Amygdala (tissue), 56 donors: ENCODE data around the gene LARP4B.
A peak's percentile ranks its signal among the peaks of the same experiment; 100 is the strongest.

Experiments used
- DNase-seq, 56 donors: peaks; one replicate each; lab custom pipeline; 2025; lab: John Stamatoyannopoulos, UW

Gene LARP4B

DNA sequence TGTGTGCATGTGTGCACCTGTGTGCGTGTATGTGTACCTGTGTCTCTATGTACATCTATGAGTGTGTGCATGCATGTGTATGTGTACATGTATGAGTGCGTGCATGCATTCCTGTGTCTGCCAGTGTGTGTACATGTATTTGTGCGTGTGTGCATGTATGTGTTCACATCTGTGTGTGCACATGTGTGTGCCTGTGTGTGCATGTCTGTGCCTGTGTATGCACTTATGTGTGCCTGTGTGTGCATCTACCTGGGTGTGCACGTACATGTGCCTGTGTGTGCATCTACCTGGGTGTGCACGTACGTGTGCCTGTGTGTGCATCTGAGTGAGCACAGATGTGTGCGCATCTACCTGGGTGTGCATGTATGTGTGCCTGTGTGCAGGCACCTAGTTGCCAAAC, 139.9 kb downstream of the LARP4B start:
- DNase-seq, result no peak

DNA sequence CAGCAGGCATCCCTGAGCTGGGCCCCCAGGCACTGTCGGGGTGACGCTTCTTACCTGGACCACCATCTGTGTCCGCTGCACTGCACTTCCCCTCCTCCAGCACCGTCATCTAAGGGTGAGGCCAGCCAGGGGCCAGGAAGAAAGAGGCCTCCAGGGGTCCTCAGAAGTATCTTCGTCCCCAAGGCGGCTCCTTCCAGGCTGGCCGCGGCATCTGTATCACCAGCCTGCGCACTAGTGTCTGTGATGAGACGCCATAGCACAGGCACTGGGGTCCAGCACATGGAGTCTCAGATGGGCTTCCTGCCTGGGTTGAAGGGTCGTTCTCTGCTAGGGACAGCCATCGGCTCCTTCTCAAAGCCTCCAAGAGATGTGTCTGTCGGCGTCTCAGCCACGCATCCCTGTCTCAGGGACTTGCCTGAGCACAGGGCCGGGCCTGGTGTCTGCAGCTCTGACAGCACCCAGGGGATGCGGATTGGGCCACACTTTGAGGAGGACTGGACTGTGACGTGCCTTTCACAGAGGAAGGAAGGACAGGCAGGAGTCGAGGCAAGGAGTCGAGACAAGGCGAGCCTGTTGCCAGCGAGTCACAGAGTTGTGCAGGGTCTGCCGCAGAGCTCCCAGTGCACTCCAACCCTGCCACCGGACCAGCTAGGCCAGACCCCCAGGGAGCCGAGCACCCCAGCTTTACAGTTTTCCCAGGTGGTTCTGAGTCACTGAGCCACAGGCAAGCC, 140.5 kb downstream of the LARP4B start:
- DNase-seq, result no peak

DNA sequence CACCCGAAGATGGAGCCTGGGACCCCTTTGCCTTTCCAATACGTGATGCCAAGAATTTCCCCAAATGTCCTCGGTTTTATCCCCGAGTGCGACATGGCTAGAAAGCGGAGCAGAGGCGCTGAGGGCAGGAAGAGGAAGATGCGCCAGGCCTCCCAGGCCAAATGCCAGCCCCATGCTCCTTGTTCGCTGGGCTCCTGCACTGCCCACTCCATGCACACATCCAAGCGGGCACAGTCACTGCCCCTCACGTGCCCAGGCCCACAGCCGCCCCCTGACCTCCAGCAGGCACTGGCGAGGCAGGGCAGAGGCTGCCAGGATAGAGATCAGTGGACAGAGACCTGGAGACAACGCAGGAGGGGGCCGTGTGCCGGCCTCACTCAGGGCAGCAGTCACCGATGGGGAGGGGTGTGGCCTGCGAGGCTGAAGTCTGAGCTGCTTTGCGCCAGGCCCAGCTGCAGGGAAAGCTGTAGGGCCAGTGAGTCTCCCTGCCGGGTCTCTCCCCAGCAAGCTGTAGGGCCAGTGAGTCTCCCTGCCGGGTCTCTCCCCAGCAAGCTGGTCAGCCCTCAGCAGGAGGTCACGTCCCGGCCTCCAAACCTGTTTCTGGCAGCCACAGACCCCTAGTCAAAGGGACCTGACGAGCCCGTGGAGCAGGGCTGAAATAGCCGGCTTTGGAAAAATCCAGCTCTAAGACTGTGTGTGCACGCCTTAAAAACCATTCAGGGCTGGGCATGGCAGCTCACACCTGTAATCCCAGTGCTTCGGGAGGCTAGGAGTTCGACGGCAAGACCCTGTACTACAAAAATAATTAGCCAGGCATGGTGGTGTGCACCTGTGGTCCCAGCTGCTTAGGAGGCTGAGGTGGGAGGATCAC, 141.4 kb downstream of the LARP4B start:
- DNase-seq, result no peak

DNA sequence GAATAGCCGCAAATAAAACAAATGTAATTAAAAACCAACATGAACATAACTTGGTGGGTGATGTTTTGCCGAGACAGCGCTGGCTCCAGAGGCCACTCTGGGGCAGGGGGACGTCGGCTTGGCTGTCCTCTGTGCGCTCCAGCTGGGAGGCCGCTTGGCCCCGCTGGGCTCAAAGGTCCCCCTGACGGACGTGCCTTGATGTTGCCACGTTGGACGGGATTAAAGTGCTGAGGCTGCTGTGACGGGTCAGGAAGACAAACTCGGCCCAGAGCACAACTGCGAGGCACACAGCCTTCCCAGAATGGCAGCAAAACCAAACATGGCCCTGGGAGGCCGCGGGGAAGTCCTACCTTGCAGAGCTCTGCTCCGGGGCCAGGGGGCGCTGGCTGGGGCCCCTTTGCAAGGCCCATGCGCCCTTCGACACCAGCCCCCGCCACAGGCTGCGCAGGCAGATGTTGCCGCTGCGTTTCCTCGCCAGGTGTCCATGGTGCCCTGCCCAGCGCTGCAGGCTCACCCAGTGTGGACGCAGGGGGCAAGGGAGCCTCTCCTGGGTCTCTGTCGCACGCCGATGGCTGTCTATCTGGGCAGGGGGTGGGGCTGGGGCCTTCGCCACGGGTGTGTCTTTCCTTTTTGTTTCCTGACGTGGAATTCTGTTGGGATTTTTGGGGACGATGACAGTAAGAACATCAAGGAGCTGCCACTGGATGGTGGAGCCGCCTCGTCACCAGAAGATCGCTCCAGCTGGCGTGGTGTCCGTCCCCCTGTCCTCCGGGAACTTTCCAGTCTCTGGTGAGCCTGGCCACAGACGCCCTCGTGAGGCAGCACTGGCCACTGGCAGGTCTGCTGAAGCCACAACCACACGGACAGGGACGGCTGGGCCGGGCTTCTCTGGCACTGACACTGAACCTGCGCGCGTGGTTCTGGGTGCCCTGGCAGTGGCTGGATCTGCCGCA, 142.4 kb downstream of the LARP4B start:
- peak in 51 of 56 donors; percentile 13 to 89 (median 61) for DNase-seq

DNA sequence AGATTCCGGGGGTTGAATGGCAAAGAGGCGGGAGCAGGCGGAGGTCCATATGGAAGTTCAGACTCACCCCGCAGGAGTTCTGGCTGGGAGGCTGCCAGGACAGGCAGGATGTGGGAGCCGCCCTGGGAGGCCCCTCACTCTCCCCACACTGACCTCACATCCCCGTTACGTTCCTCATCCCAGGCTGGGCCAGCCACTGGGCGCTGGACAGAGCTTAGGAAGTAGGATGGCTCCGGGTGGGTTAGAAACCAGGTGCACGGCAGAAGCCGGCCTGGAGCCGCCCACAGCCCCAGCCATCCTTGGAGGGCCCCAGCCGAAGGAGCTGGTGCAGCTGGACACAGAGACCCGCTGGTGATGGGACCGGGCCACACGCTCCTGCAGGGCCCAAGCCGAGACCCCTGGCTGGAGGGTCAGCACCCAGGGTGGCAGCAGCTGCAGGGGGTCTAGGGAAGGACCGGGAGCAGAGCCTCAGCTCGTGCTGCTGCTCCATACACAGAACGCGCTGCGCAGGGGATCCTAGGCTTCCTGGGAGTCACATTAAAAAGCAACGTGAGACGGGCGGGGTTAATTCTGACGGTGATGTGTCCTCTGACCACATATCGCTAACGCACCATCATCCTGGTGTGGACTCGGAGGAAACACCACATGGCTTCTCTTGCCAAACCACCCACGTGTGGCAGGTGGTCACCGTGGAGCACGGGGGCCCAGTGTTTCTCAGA, 143.4 kb downstream of the LARP4B start:
- DNase-seq, result no peak

DNA sequence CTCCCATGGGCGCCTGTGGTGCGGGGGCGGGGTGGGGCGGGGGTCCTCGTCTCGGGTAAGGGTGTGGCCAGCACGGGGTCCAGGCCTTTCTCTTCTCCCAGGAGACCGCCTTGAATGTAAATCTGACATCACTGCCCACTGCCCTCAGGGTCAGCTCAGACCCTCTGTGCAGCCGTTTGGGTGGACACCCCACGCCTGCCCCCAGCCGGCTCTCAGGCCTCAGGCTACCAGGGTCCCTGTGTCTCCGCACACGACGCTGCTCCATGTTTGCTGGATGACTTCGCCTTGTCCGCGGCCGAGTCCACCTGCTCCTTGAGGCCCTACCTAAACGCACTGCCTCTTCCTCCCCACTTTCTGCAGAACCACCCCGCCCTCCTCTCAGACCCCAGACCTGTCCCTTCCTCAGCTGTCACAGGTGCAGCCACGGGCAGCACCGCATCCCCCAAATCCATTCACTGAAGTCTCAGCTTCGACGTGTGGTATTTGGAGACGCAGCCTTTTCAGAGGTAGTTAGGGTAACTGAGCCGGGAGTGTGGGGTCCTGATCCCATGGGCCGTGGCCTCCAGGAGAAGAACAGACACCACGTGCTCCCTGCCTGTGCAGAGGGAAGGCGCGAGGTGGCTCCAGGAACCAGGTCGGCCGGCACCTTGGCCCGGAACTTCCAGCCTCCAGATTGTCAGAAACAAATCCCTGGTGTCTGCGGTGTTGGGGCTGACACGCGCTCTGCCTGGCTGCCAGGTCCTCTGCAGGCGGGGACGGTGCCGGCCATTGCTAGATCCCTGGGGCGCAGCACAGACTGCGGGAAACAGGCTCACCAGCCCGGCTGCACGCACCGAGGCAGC, 144.7 kb downstream of the LARP4B start:
- DNase-seq, result no peak

DNA sequence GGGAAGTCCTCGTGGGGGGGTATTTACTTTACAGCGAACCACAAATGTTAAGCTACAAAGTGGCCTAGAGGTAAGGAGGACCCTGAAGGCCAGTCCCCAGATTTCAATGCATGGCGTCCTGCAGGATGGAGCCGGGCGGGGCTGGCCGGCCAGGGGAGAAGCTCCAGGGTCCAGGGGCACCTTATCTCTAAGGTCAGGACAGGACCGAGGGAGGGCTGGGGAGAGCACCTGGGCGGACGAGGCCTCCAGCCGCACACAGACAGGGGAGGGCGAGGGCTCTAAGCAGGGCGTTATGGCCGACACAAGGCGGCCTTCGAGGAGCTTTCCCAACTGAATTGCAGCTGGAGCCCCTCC, 145.7 kb downstream of the LARP4B start:
- no peak for DNase-seq

DNA sequence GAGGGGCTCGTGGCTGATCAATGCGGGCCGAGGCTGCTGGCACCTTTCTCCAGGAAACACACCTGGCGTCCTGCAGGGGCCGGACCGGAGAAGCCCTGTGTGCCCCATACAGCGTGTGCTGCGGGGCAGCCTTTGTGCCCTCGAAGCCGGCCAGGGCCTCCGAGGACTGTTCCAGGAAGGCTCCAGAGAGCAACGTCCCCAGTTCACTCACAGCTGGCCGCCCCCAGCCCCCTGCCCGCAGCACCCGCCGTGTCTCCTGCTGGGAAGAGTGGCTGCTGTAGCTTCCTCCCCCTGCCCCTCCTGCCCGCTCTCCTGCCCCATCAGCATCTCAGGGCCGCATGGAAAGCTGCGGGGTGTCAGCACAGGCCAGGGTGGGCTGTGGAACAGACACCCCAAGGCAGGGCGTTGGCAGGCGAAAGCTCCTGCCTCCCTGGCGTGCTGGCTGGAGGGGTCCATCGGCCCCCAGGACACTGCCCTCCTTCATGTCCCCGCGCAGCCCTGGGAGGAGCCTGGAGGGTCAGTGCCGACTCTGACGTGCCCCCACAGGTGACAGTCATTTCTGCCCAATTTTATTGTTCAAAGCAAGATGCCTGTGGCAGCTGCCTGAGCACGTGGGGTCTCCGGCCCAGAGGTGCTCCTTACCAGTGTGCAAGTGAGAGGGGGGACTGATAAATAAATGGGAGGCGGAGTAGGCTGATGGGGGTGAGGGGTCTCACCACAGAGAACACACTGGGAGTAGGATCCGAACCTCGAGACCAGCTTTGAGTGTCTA, 146.2 kb downstream of the LARP4B start:
- no peak for DNase-seq

DNA sequence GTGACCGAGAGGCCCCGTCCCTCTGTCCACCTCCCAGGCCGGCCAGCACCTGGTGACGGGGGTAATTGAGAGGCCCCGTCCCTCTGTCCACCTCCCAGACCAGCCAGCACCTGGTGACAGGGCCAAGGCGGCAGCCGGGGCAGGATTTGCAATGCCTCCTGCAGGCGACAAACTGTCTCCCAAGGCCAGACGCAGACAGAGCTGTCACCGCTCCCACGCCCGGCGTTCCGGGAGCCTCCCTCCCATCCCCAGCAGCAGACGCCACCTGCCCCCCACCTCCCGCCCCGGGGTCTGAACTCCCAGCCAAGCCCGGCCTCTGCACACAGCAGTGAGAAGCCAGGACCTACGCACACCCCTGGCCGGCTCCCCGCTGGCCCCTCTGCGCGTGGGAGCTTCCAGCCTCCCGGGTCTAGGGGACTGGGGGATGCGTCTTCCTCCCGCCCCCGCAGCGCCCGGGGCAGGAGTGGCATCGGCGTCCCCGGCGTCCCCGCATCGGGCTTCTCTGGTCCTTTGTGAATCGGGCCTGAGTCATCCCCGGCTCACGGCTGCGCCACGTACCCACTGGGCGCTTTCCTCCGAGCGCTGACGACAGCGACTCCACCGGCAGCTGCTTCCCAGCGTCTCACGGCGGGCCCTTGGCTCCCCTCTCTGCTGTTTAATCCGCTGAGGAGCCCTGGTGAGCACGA, 147.0 kb downstream of the LARP4B start:
- peak in 40 of 56 donors; percentile 12 to 84 (median 50) for DNase-seq

DNA sequence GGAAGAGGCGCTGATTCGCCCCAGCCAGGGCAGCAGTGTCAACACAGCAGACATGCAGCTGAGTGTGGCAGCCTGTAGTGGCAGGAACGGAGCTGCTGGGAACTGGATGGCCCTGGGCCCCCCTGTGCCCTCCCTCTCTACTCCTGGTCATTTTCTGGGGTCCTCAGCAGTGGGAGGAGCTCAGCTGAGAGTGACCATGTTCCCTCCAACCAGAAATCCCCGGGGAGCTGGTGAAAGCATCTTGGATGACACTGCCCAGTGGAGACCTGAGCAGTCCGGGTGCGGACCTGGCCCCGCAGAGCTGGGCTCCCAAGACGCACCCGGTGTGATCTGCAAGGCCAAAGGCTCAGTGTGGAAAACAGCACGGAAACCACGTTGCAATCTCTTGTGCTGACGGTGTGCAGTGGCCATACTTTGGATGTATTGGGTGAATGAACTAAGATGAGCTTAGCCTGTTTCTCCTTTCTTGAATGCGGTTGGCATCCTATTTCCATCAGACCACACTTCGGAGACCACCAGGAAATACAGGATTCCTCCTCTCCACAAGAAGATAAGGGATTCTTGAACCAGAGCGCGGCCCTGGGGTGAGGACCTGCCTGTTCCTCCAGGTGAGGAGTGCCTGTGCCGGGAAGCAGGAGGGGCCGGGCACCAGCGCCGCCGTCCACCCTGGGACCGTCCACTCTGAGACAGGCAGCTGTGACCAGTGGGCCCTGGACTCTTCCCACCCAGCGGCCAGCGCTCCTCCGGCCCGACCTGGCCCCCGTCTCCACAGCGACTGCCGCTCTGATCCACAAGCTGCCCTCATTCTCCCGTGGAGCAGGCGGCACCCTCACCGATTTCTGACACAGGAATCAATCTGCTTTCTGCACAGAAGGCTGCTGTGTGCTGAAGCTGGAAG, 148.5 kb downstream of the LARP4B start:
- DNase-seq, result no peak

DNA sequence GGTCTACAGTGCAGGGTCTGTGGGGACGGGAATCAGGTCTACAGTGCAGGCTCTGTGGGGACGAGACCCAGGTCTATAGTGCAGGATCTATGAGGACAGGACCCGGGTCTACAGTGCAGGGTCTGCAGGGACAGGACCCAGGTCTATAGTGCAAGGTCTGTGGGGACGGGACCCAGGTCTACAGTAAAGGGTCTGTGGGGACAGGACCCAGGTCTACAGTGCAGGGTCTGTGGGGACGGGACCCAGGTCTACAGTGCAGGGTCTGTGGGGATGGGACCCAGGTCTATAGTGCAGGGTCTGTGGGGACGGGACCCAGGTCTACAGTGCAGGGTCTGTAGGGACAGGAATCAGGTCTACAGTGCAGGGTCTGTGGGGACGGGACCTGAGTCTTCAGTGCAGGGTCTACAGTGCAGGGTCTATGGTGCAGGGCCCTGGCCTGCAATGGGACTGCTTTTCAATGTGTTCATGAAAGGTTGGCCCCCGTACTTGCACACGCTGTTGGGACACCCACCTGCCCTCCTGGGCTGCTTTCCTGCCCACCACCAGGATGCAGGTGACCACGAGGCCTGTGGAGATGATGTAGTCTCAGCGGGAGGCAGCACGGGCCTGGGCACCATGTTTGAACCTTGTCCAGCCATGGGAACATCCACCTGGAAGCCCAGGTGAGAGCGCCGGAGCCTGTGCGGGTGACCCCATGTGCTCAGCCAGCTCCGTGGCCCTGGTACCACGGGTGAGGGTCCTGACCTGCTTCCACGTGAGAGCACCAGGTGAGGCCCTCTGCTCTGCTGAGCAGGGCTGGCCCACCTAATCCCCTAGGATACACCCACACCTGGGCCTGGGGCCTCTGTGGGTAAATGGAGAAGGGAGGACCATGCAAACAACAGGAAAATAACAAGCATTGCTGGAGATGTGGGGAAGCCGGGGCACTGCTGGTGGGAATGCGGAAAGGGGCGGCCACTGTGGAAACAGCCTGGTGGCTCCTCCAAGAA, 150.7 kb downstream of the LARP4B start:
- no peak for DNase-seq

DNA sequence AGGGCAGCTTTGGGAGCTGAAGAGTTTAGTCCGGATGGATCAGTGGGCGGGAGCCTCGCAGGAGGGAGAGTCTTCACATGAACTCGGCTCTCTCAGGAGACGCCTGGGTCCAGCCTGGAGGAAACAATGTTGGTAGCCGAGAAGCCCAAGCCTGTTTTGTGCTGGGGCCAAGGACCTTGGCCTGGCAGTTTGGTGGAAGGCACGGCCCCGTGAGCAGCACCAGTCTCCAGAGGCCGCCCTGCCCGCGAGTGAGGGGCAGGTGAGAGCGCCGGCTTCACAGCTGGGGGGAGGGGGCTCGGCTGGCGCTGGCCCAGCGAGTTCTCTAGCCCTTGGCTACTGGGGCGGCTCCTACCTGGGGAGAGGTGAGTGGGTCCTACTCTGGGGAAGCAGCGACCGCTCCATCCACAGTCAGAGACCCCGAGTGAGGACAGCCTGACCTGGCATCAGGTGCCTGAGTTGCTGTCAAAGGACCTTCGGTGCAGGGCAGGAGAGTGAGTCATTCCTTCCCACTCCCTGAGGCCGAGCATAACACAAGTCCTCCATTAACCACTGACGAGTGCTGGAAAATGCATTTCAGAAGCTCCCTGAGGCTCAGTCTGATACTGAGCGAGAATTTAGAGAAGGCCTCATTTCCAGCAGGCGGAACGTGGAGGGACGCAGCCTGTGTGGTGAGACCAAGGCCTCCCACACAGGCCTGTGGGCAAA, 152.7 kb downstream of the LARP4B start:
- DNase-seq, result no peak

DNA sequence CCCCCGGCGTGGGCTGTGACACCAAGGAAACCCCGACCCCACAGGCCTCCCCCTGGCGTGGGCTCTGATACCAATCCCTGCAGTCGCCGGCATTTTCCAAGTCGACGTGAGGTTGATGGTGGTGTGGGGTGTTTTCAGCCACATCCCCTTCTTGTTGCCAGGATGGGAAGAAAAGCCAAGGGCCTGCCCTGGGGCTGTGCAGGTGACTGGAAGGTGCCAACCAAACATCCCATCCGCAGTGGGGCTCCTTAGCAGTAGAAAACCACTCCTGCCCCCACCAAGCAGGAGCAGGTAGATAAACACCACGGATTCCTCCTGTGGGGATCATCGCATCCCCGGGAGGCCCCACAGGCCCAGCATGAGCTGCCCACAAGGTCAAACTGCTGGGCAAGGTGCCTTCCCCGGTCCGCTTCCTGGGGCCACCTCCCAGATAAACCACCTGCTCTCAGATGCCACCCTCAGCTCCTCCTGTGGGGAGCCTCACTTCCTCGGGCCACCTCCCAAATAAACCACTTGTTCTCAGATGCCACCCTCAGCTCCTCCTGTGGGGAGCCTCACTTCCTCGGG, 153.5 kb downstream of the LARP4B start:
- no peak for DNase-seq

DNA sequence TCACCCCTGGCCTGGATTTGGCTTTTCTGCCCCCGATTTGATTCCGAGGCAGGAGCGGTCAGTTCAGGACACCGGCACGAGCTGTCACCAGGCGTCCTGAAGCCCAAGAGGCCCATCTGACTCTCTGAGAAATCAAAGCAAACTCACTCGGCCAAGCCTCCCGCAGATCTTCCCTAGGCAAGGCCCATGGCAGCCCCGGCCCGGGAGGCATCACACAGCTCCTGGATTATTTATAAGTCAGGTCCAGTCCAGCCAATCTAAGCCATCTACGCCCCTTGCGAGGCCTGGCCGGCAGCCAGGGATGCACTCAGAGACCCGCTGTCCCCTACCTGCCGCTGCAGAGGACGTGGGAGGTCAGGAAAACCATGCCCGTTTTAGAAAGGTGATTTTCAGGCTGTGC, 154.7 kb downstream of the LARP4B start:
- DNase-seq, result no peak
